GM19372 (cell line): ENCODE data around the gene SPATA21.
"Not testable (repeated sequence)": the region's sequence is repeated elsewhere in the genome, so short reads cannot be mapped to it uniquely, and the experiment has no call there.

Experiments used
- ATAC-seq: cut with Tn5 transposase; IDR thresholded peaks from one replicate; pipeline ENCODE4 v1.9.1; 2021; ENCODE audit warnings: mild to moderate bottlenecking, low read depth, moderate library complexity; ENCODE audit not compliant: unreplicated experiment

The SPATA21 gene

DNA sequence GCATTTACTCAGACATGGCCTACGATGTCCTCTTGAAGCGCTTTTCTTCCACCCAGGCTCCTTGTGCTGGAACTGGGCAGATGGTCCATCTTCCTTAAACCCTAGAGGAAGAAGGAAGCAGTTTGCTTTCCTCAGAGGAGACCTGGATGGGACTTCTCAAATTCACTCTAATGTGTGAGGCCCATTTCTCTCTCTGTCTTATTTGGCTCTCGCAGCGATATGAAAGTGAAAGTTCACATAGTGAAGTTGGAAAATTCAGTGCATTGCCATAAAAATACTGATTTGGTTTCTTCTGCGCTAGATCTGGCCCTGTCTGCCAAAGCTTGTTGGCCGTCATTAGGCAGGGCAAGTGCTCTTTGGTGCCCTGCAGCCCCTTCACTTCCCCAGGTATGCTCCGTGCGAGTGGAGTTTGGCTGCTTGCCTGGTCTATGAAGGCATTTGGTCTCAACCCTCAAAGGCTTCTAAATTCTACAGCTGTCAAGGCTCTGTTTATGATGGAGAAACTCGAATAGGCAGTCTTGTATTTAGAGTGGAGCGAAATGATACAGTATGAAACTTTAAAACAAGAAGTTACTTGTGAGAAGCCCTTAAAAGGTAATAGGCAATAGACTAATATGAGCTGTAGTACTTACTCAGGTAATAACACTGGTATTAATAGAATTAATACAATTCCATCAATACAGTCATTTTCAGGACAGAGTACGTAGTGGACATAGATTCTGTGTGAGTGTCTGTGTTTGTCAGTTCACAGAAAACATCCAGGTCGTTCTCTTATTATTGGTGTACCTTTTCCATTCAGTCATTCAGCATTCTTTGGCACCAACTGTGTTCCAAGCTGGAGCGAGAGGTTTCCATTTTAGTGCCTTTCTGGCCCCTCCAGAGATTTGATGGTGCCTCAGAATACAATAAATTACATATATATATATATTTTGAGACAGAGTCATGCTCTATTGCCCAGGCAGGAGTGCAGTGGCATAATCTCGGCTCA lies 49.7 kb downstream of the SPATA21 start:
- ATAC-seq = no peak

GRCh38 chr1:16386454-16387113 lies 50.6 kb downstream of the SPATA21 start:
- no peak for ATAC-seq

- no peak for ATAC-seq
These were observed 51.4 kb downstream of the SPATA21 start for GRCh38 chr1:16385659-16386453.

DNA sequence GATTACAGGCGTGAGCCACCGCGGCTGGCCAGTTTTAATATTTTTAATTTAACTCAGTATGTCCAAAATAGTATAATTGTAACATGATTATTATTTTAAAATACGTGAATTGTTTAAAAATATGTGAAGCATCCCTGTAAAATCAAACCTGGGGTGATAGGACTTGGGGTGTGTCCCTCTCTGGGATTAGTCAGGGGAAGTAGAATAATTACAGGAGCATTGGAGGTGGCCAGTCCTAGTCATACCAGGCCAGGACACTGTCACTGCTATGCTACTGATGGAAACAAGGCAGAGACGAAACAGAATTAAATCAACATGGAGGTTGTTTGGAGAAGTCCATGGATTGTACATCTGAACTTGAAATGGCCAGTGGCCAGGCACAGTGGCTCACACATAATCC lies 53.3 kb downstream of the SPATA21 start:
- ATAC-seq = no peak

GRCh38 chr1:16380868-16381267 lies 56.4 kb downstream of the SPATA21 start:
- no peak for ATAC-seq

- ATAC-seq = no peak
These were observed 58.8 kb downstream of the SPATA21 start for GRCh38 chr1:16378443-16378842.

DNA sequence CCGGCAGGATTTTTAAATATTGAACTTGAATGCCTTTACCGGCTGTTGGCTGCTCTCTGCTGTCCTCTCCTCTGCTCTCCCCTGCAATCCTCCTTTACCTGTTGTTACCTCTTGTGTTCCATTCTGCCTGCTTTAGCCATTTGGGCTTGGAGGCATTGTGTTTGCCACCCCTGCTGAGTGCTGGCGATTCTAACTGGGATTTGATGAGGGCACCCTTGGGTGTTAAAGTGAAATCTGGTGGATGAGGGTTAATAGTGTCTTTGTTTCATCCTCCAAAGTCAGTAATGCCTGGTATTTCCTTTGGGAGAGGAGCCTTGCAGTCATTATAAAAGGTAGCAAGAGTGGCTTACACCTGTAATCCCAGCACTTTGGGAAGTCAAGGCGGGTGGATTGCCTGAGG lies 60.3 kb downstream of the SPATA21 start:
- ATAC-seq = no peak

- no peak for ATAC-seq
These were observed 61.5 kb downstream of the SPATA21 start for GRCh38 chr1:16375521-16376340.

GRCh38 chr1:16374266-16374665 lies 63.0 kb downstream of the SPATA21 start:
- no peak for ATAC-seq

- ATAC-seq = no peak
These were observed 64.5 kb downstream of the SPATA21 start for GRCh38 chr1:16372535-16373285.

- no peak for ATAC-seq
These were observed 65.5 kb downstream of the SPATA21 start for GRCh38 chr1:16371725-16372124.

DNA sequence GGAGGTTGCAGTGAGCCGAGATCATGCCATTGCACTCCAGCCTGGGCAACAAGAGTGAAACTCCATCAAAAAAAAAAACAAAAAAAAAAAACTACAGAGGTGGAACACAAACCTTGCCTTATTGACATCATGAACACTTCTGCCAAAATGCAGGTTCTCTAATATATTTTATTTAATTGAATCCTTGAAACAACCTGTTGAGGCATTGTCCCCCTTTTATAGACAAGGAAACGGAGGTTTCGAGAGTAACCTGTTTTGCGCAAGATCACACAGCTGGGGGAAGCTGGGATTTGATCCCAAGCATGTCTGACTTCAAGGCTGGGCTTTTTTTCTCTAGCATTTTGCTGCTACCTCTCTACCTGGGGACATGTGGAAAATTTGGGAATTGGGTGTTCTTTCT lies 67.4 kb downstream of the SPATA21 start:
- no peak for ATAC-seq

DNA sequence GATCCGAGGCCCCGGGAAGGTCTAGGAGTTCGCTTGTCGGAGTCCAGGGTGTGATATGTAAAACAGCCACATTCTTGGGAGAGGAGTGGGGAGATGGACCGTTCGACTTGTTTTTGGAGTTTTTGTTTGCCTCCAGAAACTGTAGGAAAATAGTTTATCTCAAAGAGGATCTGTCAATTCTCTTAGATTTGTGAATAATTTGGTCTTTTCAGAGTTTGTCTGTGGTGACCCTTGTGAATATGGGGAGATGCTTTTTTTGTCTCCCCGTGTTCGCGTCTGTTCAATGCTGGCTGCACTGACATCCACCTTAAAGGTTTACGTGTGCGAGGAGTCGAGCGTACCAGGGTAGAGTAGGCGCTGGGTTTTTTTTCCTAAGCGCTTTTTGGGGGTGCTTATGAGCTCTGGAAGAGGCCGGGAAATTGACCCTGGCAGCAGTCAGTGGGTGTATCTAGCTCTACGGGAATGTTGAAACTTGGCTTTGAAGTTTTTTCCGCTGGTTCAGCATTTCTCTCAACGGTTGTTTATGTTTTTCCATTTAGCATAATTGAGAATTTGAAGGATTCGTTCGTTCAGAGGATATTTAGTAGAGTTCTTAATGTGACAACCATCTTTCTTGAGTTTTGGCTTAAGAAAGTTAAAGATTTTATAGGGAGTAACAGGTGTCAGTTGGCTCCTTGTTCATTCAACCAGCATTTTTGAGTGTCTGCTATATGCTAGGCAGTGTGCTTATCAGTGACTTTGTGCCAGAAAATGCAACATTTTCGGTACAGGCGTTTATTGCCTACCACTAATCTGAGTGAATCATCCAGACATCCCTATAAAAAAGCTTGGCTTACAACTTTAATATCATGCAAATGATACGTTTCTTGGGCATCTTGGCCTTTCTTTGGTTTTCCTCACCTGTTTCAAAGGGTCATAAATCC lies 69.0 kb downstream of the SPATA21 start:
- ATAC-seq = no peak

GRCh38 chr1:16367258-16367967 lies 69.8 kb downstream of the SPATA21 start:
- ATAC-seq = peak; percentile 67

GRCh38 chr1:16366722-16367257 lies 70.4 kb downstream of the SPATA21 start, which contains the start of gene SZRD1:
Gene SZRD1 (plus strand): TSS chr1:16367242. CDS start chr1:16367258, 16 bp downstream.
- peak; percentile 78 for ATAC-seq

DNA sequence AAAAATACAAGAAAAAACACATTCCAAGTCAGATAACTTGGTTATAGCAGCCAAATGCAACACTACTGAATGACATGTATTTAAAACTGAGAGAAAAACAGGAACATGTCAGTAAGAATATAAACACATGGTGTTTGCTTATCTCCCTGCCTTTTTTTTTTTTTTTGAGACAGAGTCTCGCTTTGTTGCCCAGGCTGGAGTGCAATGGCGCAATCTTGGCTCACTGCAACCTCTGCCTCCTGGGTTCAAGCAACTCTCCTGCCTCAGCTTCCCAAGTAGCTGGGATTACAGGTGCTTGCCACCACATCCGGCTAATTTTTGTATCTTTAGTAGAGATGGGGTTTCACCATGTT lies 72.1 kb downstream of the SPATA21 start:
- ATAC-seq = not testable (repeated sequence)

- no peak for ATAC-seq
These were observed 80.4 kb downstream of the SPATA21 start for GRCh38 chr1:16356867-16357266.
